OCI-LY1 (cell line): Measurements from ENCODE around the gene CNOT6L.

Experiments used
- H2AFZ ChIP-seq: fragments of 200-600 bp; sonication (generic), shearing (Covaris generic); 2 replicates; pipeline ENCODE4 v1.6.0; 2014; ENCODE audit warnings: antibody characterized with exemption, mild to moderate bottlenecking, low read length
- H3F3A ChIP-seq: fragments of 200-600 bp; sonication (generic), shearing (Covaris generic); 2 replicates; pipeline ENCODE4 v1.6.0; 2014; ENCODE audit warnings: mild to moderate bottlenecking, antibody characterized with exemption, low read length, moderate library complexity; ENCODE audit not compliant: insufficient read depth
- H3K27ac ChIP-seq: fragments of 200-600 bp; sonication (generic); 2 replicates; pipeline ENCODE4 v1.5.1; 2014; ENCODE audit warnings: low read length, mixed run types, mild to moderate bottlenecking, low read depth; ENCODE audit not compliant: poor library complexity, severe bottlenecking
- H3K27me3 ChIP-seq: fragments of 200-600 bp; sonication (generic); 2 replicates; pipeline ENCODE4 v1.6.0; 2014; ENCODE audit warnings: antibody characterized with exemption, mild to moderate bottlenecking, low read length, moderate library complexity; ENCODE audit not compliant: insufficient read depth
- H3K36me3 ChIP-seq: fragments of 200-600 bp; sonication (generic); 2 replicates; pipeline ENCODE4 v1.6.1; 2014; ENCODE audit warnings: mild to moderate bottlenecking, antibody characterized with exemption, low read length, moderate library complexity, mixed read lengths; ENCODE audit not compliant: insufficient read depth
- H3K4me1 ChIP-seq: fragments of 200-600 bp; sonication (generic); 2 replicates; pipeline ENCODE4 v1.5.1; 2014; ENCODE audit warnings: mild to moderate bottlenecking, low read length, moderate library complexity; ENCODE audit not compliant: insufficient read depth, severe bottlenecking
- H3K4me2 ChIP-seq: fragments of 200-600 bp; sonication (generic), shearing (Covaris generic); 2 replicates; pipeline ENCODE4 v1.6.1; 2014; ENCODE audit warnings: low read length
- H3K4me3 ChIP-seq: fragments of 200-600 bp; sonication (generic); 2 replicates; pipeline ENCODE4 v1.5.1; 2014; ENCODE audit warnings: low read length, low read depth, mild to moderate bottlenecking, mixed read lengths; ENCODE audit not compliant: poor library complexity, severe bottlenecking
- H3K79me2 ChIP-seq: fragments of 200-600 bp; shearing (Covaris generic); 2 replicates; pipeline ENCODE4 v1.6.1; 2016; ENCODE audit warnings: mixed run types, low read length, mixed read lengths; ENCODE audit not compliant: insufficient read depth
- H3K9ac ChIP-seq: fragments of 200-600 bp; sonication (generic), shearing (Covaris generic); 2 replicates; pipeline ENCODE4 v1.6.1; 2014; ENCODE audit warnings: mild to moderate bottlenecking, low read length, mixed read lengths
- H3K9me2 ChIP-seq: fragments of 200-600 bp; sonication (generic), shearing (Covaris generic); 2 replicates; pipeline ENCODE4 v1.6.1; 2014; ENCODE audit warnings: low read depth, mild to moderate bottlenecking, low read length, mixed read lengths
- H3K9me3 ChIP-seq: fragments of 200-600 bp; shearing (Covaris generic); 2 replicates; pipeline ENCODE4 v1.6.1; 2014; ENCODE audit warnings: low read length, mixed read lengths
- H4K20me1 ChIP-seq: fragments of 200-600 bp; sonication (generic), shearing (Covaris generic); 2 replicates; pipeline ENCODE4 v1.6.0; 2016; ENCODE audit warnings: mild to moderate bottlenecking, low read length; ENCODE audit not compliant: insufficient read depth
- CTCF ChIP-seq: fragments of 200-600 bp; sonication (generic), shearing (Covaris generic); IDR thresholded peaks from 2 replicates; pipeline ENCODE4 v1.5.1; 2017; ENCODE audit warnings: mild to moderate bottlenecking, antibody characterized with exemption, low read length, moderate library complexity, mixed read lengths
- EZH2 ChIP-seq: fragments of 200-600 bp; sonication (generic), shearing (Covaris generic); IDR thresholded peaks from 2 replicates; pipeline ENCODE4 v1.8.0; 2017; ENCODE audit warnings: borderline replicate concordance, mixed run types, mild to moderate bottlenecking, antibody characterized with exemption, low read length, moderate library complexity, mixed read lengths

CNOT6L gene

GRCh38 chr4:77845400-77845799 lies 26.2 kb upstream of the CNOT6L start:
- H4K20me1 ChIP-seq: no peaks in the 10 kb centered on the region
- no peaks in the 10 kb centered on the region for H3K9me3 ChIP-seq
- H2AFZ ChIP-seq: no peak overlapping the region
- no peak overlapping the region for H3K27ac ChIP-seq
- H3K27me3 ChIP-seq: no peaks in the 10 kb centered on the region
- H3K4me1 ChIP-seq: no peaks in the 10 kb centered on the region
- H3K4me2 ChIP-seq: no peak overlapping the region
- TF ChIP-seq EZH2: no peak
- TF ChIP-seq CTCF: no peak
- H3K4me3 ChIP-seq: no peak overlapping the region
- no peaks in the 10 kb centered on the region for H3K36me3 ChIP-seq
- H3F3A ChIP-seq: no peaks in the 10 kb centered on the region
- H3K9me2 ChIP-seq: no peaks in the 10 kb centered on the region
- H3K79me2 ChIP-seq: no peaks in the 10 kb centered on the region
- H3K9ac ChIP-seq: no peak overlapping the region

DNA sequence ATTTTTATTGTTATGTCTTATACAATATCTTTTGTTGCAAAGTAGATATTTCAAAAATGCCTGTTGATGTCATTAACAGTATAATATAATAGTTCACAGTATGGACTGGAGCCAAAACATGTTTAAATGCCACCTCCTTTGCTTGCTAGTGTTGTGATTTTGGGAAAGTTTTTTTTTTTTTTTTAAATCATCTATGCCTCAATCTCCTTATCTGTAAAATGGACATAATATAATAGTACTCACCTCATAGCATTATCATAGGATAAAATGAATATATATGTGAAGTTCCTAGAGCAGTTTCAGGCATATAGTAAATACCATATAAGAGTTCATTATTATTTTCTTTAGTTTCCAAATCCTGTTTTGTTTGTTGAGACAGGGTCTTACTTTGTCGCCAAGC lies 25.2 kb upstream of the CNOT6L start:
- H3K4me2 ChIP-seq: no peak overlapping the region
- H4K20me1 ChIP-seq: no peaks in the 10 kb centered on the region
- H3K9ac ChIP-seq: no peak overlapping the region
- no peaks in the 10 kb centered on the region for H3F3A ChIP-seq
- H3K9me3 ChIP-seq: no peaks in the 10 kb centered on the region
- H2AFZ ChIP-seq: no peak overlapping the region
- H3K9me2 ChIP-seq: no peaks in the 10 kb centered on the region
- no peak for TF ChIP-seq CTCF
- no peak for TF ChIP-seq EZH2
- no peaks in the 10 kb centered on the region for H3K27me3 ChIP-seq
- no peak overlapping the region for H3K4me3 ChIP-seq
- no peaks in the 10 kb centered on the region for H3K4me1 ChIP-seq
- H3K79me2 ChIP-seq: no peaks in the 10 kb centered on the region
- no peaks in the 10 kb centered on the region for H3K36me3 ChIP-seq
- H3K27ac ChIP-seq: no peak overlapping the region

GRCh38 chr4:77843628-77844027 lies 24.5 kb upstream of the CNOT6L start:
- TF ChIP-seq EZH2 (no peak), CTCF (no peak)
- H3K4me1 ChIP-seq: no peaks in the 10 kb centered on the region
- H2AFZ ChIP-seq: no peak overlapping the region
- no peak overlapping the region for H3K4me2 ChIP-seq
- H3K27me3 ChIP-seq: no peaks in the 10 kb centered on the region
- no peaks in the 10 kb centered on the region for H3K9me2 ChIP-seq
- H3K79me2 ChIP-seq: no peaks in the 10 kb centered on the region
- no peak overlapping the region for H3K9ac ChIP-seq
- no peaks in the 10 kb centered on the region for H3K9me3 ChIP-seq
- no peaks in the 10 kb centered on the region for H3K36me3 ChIP-seq
- H3K27ac ChIP-seq: no peak overlapping the region
- H3F3A ChIP-seq: no peaks in the 10 kb centered on the region
- H4K20me1 ChIP-seq: no peaks in the 10 kb centered on the region
- no peak overlapping the region for H3K4me3 ChIP-seq
